Astrocyte of the cerebellum (primary cell): ENCODE measurements around the gene ANXA5.

Source experiments
- DNase-seq: peaks from one replicate; pipeline ENCODE4 v3.0.0-alpha.2; 2011; ENCODE audit warnings: low read depth
- H3K4me3 ChIP-seq: 2 replicates; pipeline ENCODE4 v1.5.1; 2011; ENCODE audit warnings: mild to moderate bottlenecking, low read depth, low read length, moderate library complexity
- in situ Hi-C: cut with HindIII; loops from 2 replicates; pipeline ENCODE4 v1.10.0; 2017; ENCODE audit warnings: low sequenced_read_pairs
- TF ChIP-seq, protein P1 (sequence below): IDR thresholded peaks from 2 replicates; pipeline ENCODE4 v1.5.1; 2012; ENCODE audit warnings: low read length, low read depth, moderate library complexity, mild to moderate bottlenecking; ENCODE audit errors: missing control alignments

The ANXA5 gene

DNA sequence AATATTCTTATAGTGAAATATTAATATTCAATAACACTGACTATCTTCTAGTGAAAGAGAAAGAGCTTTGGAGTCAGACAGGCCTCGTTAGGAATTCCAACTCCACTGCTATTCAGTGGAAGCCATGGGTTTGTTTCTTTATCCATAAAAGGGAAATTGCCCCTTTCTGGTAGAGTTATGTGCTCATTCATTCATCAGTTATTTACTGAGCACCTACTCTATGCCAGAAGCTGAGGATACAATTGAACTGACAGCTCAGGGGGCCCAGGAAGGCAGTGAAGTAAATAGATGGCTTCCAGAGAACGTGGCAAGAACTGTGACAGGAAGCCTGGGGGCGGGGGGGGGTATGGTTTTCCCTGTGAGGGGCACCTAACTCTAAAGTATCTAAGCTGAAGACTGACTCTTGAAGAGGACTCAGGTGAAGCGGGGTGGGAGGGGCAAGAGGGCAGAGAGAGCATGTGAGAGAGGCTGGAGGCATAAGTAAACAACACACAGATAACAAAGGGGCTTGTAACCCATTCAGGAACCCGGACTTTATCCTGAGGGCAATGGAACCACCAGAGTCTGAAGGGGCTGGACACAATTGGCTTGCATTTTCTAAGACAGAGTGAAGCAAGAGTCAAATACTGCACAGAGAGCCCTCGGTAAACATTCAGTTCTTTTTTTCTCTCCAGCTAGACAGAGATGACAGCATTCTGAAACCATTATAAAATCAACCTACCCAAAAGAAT, 20.3 kb downstream of the ANXA5 start:
- TF ChIP-seq, protein P1, sequence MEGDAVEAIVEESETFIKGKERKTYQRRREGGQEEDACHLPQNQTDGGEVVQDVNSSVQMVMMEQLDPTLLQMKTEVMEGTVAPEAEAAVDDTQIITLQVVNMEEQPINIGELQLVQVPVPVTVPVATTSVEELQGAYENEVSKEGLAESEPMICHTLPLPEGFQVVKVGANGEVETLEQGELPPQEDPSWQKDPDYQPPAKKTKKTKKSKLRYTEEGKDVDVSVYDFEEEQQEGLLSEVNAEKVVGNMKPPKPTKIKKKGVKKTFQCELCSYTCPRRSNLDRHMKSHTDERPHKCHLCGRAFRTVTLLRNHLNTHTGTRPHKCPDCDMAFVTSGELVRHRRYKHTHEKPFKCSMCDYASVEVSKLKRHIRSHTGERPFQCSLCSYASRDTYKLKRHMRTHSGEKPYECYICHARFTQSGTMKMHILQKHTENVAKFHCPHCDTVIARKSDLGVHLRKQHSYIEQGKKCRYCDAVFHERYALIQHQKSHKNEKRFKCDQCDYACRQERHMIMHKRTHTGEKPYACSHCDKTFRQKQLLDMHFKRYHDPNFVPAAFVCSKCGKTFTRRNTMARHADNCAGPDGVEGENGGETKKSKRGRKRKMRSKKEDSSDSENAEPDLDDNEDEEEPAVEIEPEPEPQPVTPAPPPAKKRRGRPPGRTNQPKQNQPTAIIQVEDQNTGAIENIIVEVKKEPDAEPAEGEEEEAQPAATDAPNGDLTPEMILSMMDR = no peak
- no peak for DNase-seq
- in situ Hi-C loops = no loop called here
- H3K4me3 ChIP-seq = no peak overlapping the region

DNA sequence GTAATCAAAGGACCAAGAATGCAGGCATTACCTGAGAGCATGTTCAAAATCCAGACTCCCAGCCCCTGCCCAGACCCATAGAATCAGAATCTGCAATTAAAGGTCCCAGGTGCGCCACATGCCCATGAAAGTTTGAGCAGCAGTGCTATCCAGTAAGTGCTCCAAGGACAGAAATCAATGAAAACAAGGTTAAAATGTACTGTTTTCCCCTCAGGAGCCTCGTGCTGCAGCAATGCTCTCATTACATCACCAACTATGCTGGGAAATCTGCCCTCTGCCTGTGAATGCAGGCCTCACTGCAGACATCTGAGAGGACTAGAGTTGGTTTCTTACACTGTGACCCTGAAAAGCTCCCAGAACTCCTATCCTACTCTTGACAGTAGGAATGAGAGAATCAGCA, 21.1 kb downstream of the ANXA5 start:
- in situ Hi-C loops = no loop called here
- DNase-seq = no peak
- no peak overlapping the region for H3K4me3 ChIP-seq
- TF ChIP-seq, protein P1 = peak; percentile 34

DNA sequence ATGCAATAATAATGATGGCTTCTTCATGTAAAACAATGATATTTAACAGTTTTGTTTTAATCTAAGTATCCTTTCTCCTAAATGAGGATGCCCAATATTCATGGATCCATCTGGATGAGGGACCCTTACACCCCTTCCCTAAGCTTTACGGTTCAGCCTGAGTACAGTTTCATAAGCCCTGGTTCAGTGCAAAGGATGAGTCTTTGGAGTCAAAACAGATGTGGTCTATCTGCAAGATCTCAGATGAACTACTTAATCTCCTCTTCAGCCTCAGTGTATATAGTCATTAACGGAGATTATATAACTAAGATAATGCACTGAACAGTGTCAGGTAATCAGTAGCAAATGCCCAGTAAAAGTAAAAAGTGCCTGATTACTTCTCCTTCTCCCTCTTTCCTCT, 22.1 kb downstream of the ANXA5 start:
- TF ChIP-seq, protein P1 = no peak
- no peak for DNase-seq
- in situ Hi-C loops = no loop called here
- no peak overlapping the region for H3K4me3 ChIP-seq

DNA sequence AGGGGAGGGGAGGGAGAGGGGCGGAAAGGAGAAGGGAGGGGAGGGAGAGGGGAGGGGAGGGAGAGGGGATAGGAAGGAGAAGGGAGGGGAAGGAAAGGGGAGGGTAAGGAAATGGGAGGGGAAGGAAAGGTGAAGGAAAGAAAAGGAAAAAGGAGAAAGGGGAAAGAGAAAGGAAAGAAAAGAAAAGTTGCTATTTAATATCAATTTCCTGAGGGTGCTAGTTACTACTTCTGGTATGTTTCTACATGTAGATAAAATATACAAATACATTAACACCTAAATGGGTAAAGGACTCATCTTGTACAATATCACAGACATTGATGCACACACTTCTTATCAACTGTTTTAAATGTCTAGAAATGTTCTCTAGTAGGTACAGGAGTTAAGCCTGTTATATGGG, 22.6 kb downstream of the ANXA5 start:
- TF ChIP-seq, protein P1 = no peak
- no peak overlapping the region for H3K4me3 ChIP-seq
- DNase-seq = no peak
- in situ Hi-C loops = no loop called here

DNA sequence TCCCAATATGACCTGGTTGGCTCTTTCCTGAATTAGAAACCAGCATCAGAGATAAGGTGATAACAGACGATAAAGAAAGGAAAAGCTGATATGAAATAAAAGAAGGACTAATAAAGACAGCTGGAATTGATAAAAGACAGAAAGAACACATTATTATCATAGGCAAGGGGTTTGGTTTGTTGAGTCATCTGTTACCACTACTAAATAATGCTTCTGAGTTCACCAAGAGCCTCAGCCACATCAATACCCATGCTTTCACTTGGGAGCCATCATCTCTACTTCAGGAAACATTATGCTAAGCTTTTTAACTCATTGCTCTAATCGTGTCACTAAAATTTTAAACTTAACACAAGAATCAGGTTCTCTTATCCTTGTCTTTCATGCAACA, 27.6 kb downstream of the ANXA5 start:
- in situ Hi-C loops = loop anchor here (5.0 kb wide), 1 partner anchor 48 kb away; no protein-coding TSS in a partner anchor

DNA sequence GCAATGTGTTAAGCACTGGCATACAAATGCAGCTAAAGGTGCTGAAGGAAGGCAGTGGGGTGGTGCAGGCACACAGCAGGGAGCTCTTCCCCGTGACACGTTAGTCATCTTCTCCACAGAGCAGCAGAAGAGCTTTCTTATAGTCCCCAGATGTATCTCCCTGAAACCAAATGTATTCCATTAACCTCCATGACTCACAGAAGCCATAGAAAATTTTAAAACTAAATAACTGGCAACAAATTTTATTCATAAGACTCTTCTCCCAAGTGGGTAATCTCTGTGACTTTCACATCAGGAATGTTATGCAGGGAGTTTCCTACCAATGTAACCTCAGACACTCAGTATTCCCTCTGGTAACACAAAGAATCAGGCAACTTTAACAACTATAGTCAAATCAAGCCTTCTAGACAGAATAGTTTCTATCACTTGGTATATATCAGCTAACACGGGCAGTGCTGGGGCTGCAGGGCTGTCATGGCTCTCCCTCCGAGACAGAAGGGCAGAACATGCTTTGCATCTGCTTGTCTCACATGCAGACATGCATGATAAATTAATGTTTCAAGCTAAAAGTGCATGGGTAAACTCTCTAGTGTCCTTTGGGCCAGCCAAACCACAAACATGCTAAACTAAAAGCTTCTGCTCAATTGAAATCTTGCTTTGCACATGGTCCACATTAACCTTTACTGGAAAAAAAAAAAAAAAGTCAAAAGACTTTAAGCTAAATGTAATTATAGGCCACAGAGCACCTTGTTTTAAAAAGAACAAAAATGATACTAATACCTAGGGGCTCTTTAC, 28.2 kb downstream of the ANXA5 start:
- TF ChIP-seq, protein P1 = no peak
- H3K4me3 ChIP-seq = no peak overlapping the region
- peak; percentile 94 for DNase-seq
- in situ Hi-C loops = loop anchor here (5.0 kb wide), 1 partner anchor 49 kb away; no protein-coding TSS in a partner anchor

More for the DNA sequence above, 27.6 kb downstream of the ANXA5 start:
- TF ChIP-seq, protein P1 = no peak
- DNase-seq = no peak
- H3K4me3 ChIP-seq = no peak overlapping the region
